Measurements from ENCODE around the gene C20orf202.

DNA sequence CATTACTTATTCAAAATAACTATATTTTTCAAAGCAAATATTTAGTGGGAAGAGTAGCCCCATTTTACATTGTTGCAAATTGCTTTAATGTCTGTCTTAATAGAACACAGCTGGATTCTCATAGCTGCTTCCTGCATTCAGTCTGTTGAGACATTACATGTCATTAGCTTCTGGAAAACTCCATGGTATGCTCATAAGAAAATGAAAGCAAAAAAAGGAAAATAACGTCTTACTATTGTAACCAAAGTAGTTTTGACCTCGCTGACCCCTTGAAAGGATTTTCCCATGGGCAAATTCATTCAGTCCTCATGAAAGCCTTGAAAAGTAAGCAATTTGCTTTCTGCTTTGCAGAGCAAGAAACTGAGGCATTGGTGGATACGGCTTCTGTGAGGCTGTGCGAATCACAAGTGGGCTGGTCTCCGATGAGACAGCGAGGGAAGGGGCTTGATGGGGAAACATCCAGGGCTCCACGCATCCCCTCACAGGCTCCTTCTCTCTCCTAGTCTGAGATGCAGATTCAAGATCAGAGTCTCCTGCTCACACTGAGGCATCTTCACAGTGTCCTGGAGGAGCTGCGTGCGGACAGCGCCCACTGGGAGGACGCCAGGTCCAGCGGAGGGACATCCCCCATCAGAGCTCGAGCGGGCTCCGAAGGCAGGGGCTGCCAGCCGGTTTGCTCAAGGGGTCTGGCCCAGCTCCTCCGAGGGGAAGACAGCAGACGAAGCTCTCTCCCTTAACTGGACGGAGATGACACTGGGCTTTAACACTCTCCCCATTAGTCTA lies 3.3 kb downstream of the C20orf202 start:
- TF ChIP-seq, protein P1, sequence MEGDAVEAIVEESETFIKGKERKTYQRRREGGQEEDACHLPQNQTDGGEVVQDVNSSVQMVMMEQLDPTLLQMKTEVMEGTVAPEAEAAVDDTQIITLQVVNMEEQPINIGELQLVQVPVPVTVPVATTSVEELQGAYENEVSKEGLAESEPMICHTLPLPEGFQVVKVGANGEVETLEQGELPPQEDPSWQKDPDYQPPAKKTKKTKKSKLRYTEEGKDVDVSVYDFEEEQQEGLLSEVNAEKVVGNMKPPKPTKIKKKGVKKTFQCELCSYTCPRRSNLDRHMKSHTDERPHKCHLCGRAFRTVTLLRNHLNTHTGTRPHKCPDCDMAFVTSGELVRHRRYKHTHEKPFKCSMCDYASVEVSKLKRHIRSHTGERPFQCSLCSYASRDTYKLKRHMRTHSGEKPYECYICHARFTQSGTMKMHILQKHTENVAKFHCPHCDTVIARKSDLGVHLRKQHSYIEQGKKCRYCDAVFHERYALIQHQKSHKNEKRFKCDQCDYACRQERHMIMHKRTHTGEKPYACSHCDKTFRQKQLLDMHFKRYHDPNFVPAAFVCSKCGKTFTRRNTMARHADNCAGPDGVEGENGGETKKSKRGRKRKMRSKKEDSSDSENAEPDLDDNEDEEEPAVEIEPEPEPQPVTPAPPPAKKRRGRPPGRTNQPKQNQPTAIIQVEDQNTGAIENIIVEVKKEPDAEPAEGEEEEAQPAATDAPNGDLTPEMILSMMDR (IDR thresholded peaks at IDR 0.05) = no peak
- TF ChIP-seq POLR2A (IDR thresholded peaks at IDR 0.05) (no peak), POLR2AphosphoS5 (IDR thresholded peaks at IDR 0.05) (no peak)

Data from sigmoid colon (tissue), 4 donors.